NB4 (cell line): ENCODE data around the gene UBA6.

Experiments
- MYC ChIP-seq: IDR thresholded peaks from 2 replicates; pipeline ENCODE4 v1.6.1; 2011; ENCODE audit warnings: low read depth, low read length
- TF ChIP-seq, protein P1 (sequence below): IDR thresholded peaks from one replicate; pipeline ENCODE4 v1.5.1; 2012; ENCODE audit warnings: low read depth, low read length
- TF ChIP-seq, protein P2 (sequence below): IDR thresholded peaks from 2 replicates; pipeline ENCODE4 v1.6.1; 2011; ENCODE audit warnings: low read depth, low read length

DNA sequence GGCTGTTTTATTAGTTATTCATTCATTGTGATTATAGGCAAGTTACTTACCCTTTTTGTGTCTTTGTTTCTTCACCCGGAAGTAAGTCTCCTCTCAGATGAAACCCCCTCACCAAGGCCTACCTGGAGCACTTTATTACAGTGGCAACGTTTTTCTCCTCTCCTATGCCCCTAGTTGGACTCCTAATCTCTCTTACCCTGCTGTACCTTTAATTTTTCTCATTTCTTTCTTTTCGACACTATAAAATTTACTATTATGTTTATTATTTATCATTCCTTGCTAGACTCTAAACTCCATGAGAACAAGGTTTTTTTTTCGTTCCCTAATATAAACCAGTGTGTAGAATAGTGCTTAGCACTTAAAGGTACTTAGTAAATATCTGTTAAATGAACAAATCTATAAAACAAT is 124.9 kb downstream of the UBA6 start:
- TF ChIP-seq, protein P1, sequence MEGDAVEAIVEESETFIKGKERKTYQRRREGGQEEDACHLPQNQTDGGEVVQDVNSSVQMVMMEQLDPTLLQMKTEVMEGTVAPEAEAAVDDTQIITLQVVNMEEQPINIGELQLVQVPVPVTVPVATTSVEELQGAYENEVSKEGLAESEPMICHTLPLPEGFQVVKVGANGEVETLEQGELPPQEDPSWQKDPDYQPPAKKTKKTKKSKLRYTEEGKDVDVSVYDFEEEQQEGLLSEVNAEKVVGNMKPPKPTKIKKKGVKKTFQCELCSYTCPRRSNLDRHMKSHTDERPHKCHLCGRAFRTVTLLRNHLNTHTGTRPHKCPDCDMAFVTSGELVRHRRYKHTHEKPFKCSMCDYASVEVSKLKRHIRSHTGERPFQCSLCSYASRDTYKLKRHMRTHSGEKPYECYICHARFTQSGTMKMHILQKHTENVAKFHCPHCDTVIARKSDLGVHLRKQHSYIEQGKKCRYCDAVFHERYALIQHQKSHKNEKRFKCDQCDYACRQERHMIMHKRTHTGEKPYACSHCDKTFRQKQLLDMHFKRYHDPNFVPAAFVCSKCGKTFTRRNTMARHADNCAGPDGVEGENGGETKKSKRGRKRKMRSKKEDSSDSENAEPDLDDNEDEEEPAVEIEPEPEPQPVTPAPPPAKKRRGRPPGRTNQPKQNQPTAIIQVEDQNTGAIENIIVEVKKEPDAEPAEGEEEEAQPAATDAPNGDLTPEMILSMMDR, result no peak
- TF ChIP-seq, protein P2, sequence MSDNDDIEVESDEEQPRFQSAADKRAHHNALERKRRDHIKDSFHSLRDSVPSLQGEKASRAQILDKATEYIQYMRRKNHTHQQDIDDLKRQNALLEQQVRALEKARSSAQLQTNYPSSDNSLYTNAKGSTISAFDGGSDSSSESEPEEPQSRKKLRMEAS, result no peak
- no peak for TF ChIP-seq MYC
